ENCODE measurements around the gene DNASE1L1. TPM values are rescaled to one million over a fixed set of nuclear protein-coding genes. Genes with fewer than 3 reads are reported as not detected.
A peak's percentile ranks its signal among the peaks of the same experiment; 100 is the strongest.
"Not testable (repeated sequence)": the region's sequence is repeated elsewhere in the genome, so short reads cannot be mapped to it uniquely, and the experiment has no call there.

DNASE1L1 gene
- total RNA-seq, 1 donor from 2014 or later, result 10.8 TPM

GRCh38 chrX:154403858-154404257 is 5.2 kb downstream of the DNASE1L1 start:
- no peak for DNase-seq

GRCh38 chrX:154403192-154403591 is 5.9 kb downstream of the DNASE1L1 start:
- DNase-seq, result no peak

- DNase-seq, result no peak
Observed at GRCh38 chrX:154402622-154403127, 6.4 kb downstream of the DNASE1L1 start.

- DNase-seq, result no peak
Observed at GRCh38 chrX:154401918-154402621, 7.0 kb downstream of the DNASE1L1 start.

GRCh38 chrX:154401045-154401799 is 7.8 kb downstream of the DNASE1L1 start:
- DNase-seq, result no peak

GRCh38 chrX:154400369-154400817 is 8.7 kb downstream of the DNASE1L1 start:
- not testable (repeated sequence) for DNase-seq

GRCh38 chrX:154399527-154400368 is 9.3 kb downstream of the DNASE1L1 start:
- DNase-seq, result no peak

- DNase-seq, result peak; percentile 68
Observed at GRCh38 chrX:154398668-154399526, 10.2 kb downstream of the DNASE1L1 start.

GRCh38 chrX:154397888-154398667 is 11.0 kb downstream of the DNASE1L1 start, which contains the start of gene RPL10:
TSS of gene RPL10 (plus strand) at chrX:154398377. CDS start at chrX:154398520, 143 bp downstream.
- DNase-seq, result peak; percentile 95

GRCh38 chrX:154396973-154397887 is 11.8 kb downstream of the DNASE1L1 start:
- DNase-seq, result peak; percentile 3

GRCh38 chrX:154396363-154396762 is 12.7 kb downstream of the DNASE1L1 start:
- not testable (repeated sequence) for DNase-seq

- DNase-seq, result not testable (repeated sequence)
Observed at GRCh38 chrX:154389812-154390747, 19.0 kb downstream of the DNASE1L1 start.

GRCh38 chrX:154388649-154389048 is 20.4 kb downstream of the DNASE1L1 start:
- not testable (repeated sequence) for DNase-seq

- DNase-seq, result not testable (repeated sequence)
Observed at GRCh38 chrX:154388094-154388493, 21.0 kb downstream of the DNASE1L1 start.

- no peak for DNase-seq
Observed at GRCh38 chrX:154384284-154384892, 24.7 kb downstream of the DNASE1L1 start.

GRCh38 chrX:154383359-154384283 is 25.4 kb downstream of the DNASE1L1 start:
- no peak for DNase-seq

Measured in skin of body (tissue), 2 donors.